Measurements from ENCODE around the gene FILIP1.
"Not testable (repeated sequence)": the region's sequence is repeated elsewhere in the genome, so short reads cannot be mapped to it uniquely, and the experiment has no call there.

The FILIP1 gene

DNA sequence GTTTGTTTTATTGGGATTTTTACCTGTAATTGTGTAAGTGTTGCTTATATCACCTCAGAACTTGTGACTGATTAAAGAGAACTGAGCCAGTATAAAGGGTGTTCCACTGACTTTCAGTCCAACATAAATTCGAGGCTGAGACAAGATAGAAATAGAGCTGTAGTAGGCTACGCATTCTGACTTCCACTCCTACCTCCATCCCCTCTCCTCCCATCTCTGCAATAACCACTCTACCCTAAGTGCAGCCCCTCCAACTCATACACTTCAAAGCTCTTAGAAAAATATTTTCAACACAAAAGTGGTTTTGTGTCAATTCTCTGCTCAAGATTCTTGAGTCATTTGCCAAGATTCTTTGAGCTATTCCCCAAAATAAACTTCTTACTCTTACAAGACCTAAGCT lies 48.7 kb downstream of the FILIP1 start:
- no peak for DNase-seq

DNA sequence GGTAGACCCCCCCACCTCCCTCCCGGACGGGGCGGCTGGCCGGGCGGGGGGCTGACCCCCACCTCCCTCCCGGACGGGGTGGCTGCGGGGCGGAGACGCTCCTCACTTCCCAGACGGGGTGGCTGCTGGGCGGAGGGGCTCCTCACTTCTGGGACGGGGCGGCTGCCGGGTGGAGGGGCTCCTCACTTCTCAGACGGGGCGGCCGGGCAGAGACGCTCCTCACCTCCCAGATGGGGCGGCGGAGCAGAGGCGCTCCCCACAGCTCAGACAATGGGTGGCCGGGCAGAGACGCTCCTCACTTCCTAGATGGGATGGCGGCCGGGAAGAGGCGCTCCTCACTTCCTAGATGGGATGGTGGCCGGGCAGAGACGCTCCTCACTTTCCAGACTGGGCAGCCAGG lies 51.7 kb downstream of the FILIP1 start:
- not testable (repeated sequence) for DNase-seq

DNA sequence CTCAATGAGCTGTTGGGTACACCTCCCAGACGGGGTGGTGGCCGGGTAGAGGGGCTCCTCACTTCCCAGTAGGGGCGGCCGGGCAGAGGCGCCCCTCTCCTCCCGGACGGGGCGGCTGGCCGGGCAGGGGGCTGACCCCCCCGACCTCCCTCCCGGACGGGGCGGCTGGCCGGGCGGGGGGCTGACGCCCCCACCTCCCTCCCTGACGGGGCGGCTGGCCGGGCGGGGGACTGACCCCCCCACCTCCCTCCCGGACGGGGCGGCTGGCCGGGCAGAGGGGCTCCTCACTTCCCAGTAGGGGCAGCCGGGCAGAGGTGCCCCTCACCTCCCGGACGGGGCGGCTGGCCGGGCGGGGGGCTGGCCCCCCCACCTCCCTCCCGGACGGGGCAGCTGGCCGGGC lies 52.1 kb downstream of the FILIP1 start:
- DNase-seq, result not testable (repeated sequence)

DNA sequence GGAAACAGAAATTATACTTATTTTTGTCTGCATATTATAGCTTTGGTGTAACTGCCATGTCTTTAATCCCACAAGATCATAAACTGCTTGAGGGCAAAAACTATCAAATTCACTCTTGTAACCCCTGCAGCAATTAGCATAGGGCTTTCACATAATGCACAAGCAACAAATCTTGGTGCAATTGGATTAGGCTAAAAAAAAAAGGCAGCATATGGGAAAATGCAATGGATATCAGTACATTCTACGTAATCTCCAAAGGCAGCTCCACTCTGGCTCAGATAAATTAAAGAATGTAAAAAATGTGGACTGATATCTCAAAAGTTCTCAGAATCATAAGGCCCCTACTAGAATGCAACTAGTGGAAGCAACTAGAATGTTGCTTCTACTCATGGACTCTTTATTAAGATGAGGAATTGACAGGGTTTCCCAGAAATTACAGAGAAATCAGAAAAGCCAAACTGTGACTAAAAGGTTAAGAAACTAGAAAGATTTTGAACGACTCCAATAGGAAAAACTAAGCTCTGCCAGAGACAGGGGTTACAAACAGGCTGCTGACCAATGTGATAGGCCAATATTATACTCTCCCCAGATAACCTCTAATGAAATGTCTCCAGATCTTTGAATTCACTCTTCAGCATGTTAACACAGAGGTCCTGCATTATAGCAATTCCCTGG lies 55.0 kb downstream of the FILIP1 start:
- no peak for DNase-seq

DNA sequence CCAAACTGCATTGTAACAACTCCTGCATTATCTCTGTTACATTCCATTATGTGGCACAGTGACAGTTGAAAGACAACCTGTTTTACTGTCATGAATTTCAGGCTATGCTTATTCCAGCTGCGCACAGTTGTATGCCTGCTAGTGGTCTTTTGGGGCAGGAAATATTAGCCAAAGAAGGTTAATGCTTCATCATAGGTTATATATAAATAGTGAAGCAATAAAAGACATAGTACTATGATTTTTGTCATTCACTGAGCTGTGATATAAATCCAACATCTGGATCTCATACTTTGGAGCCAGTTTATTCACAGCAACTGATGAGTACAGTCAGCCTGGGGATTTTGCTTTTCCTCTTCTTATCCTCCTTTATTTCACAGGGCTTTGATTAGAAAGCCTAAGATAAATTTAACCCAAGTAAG lies 55.6 kb downstream of the FILIP1 start:
- DNase-seq, result no peak

DNA sequence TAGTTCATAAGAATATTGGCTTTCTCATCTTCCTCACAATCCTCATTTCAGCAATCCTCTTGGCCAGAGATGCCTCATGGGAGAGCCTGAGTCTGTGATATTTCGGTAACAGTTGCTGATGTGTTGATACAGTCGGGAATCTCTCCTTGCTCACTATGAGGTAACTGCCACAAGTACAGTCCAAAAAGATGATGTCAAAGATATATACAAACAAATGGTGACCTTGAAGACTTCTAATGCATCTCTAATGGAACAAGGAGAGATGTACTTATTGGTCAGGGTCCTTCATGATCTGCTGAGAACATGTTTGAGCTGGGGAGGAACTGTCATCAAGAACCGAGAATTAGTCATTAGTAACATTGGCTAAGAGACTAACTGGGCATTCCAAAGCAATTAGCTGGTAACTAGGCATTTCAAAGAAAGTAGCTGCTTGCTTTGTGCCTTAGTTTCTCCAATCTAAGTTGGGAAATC lies 56.1 kb downstream of the FILIP1 start:
- no peak for DNase-seq

DNA sequence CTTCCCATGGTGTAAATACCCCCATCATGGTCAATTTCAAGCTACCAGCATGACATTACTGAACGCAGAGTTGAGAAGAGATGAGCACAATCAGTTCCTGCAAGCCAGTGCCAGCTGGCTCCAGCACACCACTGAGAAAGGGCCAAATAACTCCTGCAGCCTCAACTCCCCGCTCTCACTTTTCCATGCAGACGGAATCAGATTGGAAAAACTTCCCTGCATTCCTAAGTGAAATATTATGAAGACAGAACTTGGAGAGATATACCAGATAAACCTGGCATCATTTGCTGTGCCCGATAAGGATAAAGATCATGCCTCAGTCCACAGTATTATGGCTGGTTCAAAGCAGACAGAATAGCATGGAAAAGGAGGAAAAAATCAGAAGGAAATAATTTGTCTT lies 56.7 kb downstream of the FILIP1 start:
- DNase-seq, result no peak

DNA sequence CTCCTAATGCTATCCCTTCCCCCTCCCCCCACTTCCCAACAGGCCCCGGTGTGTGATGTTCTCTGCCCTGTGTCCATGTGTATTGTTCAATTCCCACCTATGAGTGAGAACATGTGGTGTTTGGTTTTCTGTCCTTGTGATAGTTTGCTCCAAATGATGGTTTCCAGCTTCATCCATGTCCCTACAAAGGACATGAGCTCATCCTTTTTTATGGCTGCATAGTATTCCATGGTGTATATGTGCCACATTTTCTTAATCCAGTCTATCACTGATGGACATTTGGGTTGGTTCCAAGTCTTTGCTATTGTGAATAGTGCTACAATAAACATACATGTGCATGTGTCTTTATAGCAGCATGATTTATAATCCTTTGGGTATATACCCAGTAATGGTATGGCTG lies 60.8 kb downstream of the FILIP1 start:
- not testable (repeated sequence) for DNase-seq

DNA sequence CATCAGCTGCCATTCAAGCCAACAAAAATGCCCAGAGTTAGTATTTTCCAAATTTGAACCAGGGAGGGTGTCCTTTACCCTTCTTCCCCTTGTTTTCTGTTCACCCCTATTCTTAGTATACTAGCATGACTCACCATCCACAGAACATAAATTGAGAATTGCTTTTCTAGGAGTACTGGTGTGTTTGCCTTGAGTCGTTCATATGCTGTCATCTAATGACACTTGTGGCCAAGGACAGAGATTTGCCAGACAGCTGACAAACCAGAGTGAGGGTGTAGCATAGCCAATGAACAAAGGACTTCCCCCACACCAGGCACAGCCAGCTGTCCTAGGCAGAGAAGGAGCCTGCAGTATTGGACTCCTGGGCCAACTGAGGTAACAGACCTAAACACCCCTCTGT lies 62.2 kb downstream of the FILIP1 start:
- DNase-seq, result no peak

DNA sequence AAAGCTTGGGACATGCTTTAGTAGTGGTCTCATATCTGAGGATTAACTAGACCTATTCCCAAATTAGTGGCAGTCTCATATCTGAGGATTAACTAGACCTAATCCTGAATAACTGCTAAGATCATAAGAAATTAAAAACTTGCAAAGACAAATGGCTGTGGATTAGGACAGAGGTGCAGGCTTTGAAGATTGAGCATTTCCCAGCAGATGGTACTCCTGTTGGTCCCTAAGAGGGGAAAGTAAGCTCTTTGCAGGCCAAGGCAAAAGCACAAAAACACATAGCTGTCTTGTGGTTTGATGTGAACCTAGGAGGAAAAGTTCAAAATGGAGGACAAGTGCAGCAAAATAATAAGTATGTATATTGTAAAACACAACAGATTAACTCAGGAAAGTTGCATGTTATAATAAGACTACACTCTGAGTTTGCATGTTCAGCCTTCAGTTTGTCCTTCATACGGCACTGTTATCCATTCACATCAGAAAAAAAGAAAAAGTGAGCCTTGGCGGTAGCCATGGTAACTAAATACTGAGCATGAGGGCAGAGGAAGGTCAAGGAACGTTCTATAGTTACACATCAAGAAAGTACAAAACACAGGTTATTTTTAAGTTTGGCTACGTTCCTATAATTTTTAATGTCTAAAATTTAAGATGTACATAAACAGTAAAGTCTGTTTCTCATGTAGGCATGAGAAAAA lies 62.8 kb downstream of the FILIP1 start:
- DNase-seq, result no peak

DNA sequence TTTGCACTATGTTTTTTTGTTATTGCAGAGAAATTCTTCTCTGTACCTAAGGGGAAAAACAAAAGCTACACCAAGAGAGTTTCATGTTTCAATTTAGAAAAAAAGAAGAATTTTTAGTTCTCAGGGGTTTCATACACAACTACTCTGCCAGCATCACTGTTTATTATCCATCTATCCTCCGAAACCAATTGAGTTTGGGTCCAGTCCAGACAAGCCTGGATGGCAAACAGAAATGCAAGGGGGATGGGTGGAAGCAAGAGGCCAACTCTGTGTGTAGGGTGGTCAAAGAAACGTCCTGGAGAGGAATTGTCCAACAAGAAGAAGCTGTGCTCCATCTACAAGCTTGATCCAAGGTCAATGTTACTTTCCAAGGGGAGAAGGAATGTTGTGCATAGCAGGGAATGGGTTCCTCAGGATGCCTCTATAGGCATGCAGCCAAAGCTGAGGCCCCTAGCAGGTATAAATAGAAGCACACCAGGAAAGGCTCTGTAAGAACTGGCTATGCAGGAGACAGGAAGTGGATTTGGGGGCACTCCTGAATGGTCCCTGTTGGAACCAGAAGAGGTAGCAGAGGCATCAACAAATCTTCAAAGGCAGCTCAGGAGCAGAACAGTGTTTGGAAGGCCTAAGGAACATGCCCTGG lies 64.4 kb downstream of the FILIP1 start:
- DNase-seq, result no peak

DNA sequence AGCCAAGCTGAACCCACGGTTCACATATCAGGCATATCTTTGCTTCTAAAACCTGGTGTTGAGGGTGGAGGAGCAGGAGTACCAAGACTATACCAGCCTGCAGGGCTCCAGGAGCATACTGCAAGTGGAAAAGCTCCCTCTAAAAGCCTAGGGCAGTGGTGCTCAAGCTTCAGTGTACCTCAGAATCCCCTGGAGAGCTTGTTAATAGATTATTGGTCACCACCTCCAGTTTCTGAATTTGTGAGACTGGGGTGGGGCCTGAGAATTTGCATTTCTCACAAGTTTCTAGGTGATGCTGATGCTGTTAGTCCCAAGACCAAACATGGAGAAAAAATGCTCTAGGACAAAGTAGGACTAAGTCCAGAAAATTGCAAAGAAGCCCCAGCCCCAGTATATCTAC lies 65.4 kb downstream of the FILIP1 start:
- no peak for DNase-seq

DNA sequence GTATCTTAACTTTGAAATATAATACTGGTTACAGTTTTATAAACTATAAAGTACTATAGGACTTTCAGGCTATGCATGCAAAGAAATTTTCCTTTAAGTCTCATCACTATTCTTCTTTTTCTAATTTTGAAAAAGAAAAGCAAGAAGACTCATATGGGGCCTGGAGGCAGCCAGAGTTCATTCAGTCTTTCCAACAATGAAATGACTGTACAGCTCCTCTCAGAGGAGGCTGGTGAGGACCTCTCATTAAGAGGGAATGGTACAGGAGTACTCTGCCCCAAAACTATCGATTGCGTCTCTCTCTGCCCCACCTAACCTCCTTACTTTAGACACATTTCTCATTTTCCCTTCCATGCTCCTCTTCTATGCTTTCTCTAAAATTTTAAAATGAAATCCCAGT lies 66.3 kb downstream of the FILIP1 start:
- DNase-seq, result no peak

DNA sequence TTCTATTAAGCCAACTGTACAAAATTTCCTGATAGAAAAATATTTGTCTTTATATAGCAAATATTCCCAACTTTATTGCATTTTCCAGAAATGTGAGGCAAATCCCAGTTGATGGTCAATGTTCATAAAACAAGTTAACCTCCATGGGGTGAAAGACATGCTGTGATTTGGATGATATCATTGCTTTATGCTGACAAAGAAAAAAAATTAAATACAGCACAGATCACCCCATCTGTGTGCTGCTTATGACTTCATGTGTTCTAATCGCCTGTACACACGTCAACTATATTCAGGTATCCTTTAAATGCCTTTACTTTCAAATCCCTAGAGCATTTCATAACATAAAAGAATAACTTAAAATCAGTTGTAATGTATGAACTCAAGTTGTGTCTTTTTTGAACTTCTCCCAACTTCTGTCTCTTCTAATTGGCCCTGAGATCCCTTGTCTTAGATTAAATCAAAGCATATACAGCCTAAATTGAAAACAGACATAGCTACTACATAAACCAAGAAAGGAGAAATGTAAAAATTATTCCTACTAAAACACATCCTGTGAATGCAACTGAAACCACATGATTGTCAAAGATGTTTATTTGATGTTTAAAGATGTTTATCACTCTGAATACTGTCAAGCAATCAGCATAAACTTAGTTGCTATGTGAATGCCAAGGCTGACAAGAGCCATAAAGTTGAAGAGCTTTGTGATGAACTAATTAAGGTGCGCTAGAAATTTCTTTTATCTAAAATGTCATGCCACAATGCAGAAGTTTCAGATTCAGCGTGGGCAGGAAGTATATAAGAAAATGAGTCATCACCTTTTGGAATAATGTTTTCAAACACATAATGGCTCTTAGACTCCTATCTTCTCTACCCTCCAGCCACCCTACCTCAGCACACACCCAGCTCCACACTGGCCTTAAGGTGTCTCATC lies 68.7 kb downstream of the FILIP1 start:
- DNase-seq, result no peak

DNA sequence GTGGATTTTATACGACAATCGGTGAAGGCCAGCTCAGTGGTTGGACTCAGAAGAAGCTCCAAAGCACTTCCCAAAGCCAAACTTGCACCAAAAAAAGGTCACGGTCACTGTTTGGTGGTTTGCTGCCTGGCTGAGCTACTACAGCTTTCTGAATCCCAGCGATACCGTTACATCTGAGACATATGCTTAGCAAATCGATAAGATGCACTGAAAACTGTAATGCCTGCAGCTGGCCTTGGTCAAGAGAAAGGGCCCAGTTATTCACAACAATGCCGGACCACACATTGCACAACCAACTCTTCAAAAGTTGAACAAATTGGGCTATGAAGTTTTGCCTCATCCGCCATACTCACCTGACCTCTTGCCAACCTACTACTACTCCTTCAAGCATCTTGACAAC lies 70.2 kb downstream of the FILIP1 start:
- no peak for DNase-seq

DNA sequence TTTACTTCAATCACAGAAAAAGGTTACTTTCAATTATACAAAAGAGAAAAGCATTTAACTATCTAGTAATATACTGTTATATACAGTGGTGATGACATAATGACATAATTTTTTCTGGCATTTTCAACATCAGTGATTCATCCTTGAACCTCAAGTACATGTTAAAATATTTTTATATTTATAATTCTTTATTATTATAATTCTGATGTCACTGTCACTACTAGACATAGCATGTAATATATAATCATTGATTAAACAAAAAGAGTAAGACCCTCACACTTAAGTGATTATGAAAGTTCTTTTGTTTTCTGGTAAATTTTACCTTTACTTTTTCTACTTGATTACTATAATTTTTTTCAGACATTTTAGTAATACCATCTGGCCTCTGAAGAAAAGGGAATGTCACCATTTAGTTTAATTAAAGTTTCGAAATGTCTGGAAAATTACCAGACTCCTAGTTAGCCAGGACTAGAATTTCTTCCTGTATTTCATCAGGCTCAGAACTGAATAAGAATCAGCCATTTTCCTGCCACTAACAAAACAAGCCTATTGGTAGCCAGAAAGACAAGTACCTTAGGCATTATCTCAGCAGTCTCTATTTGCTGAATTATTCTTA lies 71.5 kb downstream of the FILIP1 start:
- no peak for DNase-seq

DNA sequence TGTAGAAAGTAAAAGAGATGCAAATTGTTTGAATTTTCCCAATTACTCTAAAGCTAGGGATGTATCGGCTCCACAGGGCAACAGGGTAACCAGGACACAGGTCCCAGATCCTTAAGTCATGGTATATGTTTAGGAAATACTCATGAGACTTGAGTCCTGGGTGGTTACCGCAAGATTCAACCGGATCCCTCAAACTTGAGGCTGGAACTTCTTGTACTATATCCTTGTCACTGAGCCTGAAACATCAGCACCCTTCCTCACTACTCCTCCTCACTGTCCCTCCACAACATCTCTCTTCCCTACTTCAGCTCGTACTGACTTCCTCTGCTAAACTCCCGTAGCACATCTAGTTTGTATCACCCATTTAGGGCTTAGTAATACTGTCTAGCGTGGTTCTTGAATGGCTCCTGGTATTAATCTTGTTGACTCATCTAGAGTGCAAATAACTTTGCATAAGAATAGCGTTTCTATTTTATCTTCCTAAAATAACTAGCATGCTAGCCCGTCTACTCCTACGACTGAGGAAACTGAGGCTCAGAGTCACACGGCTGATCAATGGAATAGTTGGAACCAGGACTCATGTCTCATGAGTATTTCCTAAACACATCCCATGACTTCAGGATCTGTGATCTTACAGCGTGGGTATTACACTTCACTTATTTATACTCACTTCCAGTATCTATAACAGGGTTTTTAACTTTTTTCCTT lies 72.1 kb downstream of the FILIP1 start:
- no peak for DNase-seq

DNA sequence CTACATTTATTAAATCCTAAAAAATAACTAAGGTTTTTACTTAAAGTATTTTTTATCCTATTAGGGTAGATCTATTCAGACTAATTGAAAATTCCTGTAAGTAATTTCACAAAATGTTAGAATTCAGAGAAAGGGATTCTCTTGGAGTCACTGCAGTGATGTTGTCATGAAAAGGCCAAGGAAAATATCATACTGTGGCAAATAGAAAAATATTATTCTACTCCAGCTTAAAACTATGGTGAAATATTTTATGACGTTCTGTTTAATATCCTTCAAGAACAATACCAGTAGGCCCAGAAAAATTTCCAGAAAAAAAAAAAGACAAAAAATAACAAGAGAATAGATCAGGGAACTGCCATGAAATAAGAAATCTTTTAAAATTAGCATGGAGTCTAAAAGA lies 73.6 kb downstream of the FILIP1 start:
- no peak for DNase-seq

DNA sequence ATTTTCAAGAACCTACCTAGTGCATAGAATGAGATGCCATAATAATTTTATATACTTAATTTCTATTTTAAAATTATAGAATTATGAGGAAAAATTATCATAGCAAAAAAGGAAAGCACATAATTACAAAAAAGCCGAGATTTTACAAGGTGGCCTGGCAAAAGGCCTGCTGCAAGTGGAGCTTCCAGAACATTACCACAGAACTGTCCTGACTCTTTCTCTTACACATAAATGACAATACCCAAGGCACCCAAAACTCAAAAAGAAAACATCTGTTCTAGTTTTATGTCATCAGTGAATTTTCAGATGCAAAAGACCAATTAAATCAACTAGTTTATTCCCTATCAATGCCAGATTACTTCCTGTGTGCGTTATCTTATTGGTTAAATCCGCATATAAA lies 74.2 kb downstream of the FILIP1 start:
- DNase-seq, result no peak

DNA sequence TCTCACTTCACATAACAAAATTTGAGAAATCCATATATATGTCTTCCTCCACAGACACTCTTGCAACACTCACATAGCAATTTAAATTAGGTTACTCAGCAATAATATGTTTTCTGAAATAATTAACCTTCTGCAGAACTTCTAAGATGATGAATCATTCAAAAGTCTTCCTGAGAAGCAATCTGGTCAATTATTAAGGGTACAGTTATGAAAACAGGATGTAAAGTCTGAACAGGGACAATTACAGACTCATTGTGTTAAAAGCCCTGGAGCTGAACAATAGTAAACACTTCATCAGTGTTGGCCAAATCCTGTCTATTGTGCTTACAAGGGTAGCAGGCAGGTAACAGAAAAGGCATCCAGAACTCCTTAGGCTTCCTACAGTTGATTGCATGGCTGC lies 75.4 kb downstream of the FILIP1 start:
- no peak for DNase-seq

DNA sequence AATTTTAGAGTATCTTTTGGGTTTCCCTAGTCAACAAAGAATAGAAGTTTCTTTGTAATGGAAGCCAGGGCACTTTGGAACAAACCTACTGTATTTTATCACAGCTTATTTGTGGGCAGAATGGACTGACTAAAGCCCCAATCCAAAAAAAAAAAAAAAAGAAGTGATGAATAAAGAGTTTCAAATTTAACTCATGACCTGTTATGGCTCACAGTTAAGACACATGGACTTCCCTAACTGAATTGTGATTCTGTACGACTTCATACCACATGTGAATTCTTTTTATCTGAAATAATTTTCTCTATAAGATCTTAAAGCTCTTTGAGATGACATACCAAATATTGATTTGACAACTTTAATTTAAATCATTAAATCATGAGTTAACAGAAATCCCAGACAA lies 77.2 kb downstream of the FILIP1 start:
- no peak for DNase-seq

DNA sequence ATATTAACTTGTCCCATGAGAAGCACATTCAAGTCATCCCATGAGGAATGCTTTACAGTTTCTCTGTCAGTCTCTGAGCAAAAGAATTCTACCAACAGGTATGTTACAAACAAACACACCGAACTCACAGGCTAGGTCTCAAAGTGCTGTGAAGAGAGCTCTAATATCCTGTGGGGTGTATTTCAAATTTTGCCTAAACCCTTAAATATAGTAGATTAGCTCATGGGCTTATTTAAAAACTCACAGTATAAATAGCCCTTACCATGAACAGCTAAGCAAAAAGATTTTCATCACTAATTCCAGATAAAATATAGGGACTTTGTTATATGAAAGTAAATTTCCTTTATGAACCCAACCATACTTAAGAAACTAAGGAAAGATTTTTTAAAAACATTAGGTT lies 77.8 kb downstream of the FILIP1 start:
- no peak for DNase-seq
